GM18499 (cell line): Measurements from ENCODE around the gene ILDR1.
"Not testable (repeated sequence)": the region's sequence is repeated elsewhere in the genome, so short reads cannot be mapped to it uniquely, and the experiment has no call there.

Experiments
- ATAC-seq: cut with Tn5 transposase; IDR thresholded peaks from one replicate; pipeline ENCODE4 v1.9.1; 2021; ENCODE audit warnings: moderate number of reproducible peaks; ENCODE audit not compliant: insufficient read depth, unreplicated experiment

ILDR1 gene

GRCh38 chr3:121957674-121958415 lies 64.2 kb downstream of the ILDR1 start:
- no peak for ATAC-seq

GRCh38 chr3:121956363-121956762 lies 65.7 kb downstream of the ILDR1 start:
- no peak for ATAC-seq

- ATAC-seq: no peak
Measured at GRCh38 chr3:121951291-121951919, 70.6 kb downstream of the ILDR1 start.

GRCh38 chr3:121948641-121949040 lies 73.4 kb downstream of the ILDR1 start:
- no peak for ATAC-seq

- no peak for ATAC-seq
Measured at GRCh38 chr3:121943431-121943830, 78.6 kb downstream of the ILDR1 start.

GRCh38 chr3:121942116-121942786 lies 79.8 kb downstream of the ILDR1 start:
- ATAC-seq: no peak

- ATAC-seq: no peak
Measured at GRCh38 chr3:121941592-121941991, 80.5 kb downstream of the ILDR1 start.

- not testable (repeated sequence) for ATAC-seq
Measured at GRCh38 chr3:121938141-121938855, 83.7 kb downstream of the ILDR1 start.
